HEK293T (cell line): ENCODE results near the gene ZDHHC4.

Experiments used
- CTCF ChIA-PET: fragments of 350-600 bp; formaldehyde crosslinking; extraction: SDS; loops from one replicate; lab custom pipeline; 2021; ENCODE audit warnings: antibody characterized with exemption, inconsistent platforms; lab: Yijun Ruan, JAX
- POLR2A ChIA-PET: fragments of 350-600 bp; formaldehyde crosslinking; extraction: SDS; loops from one replicate; lab custom pipeline; 2020; ENCODE audit warnings: antibody characterized with exemption, inconsistent platforms; lab: Yijun Ruan, JAX
- DNase-seq: peaks from one replicate; pipeline ENCODE4 v3.0.0; 2012; ENCODE audit warnings: mixed read lengths; ENCODE audit errors: extremely low spot score
- ARNT ChIP-seq: fragments of 450-650 bp; IDR thresholded peaks from 2 replicates; pipeline ENCODE4 v1.6.1; 2017; ENCODE audit warnings: mild to moderate bottlenecking
- BHLHE40 ChIP-seq: fragments of 450-650 bp; IDR thresholded peaks from 2 replicates; pipeline ENCODE4 v1.6.1; 2016; ENCODE audit warnings: mild to moderate bottlenecking, moderate library complexity, borderline replicate concordance
- CTBP1 ChIP-seq: fragments of 450-650 bp; IDR thresholded peaks from 2 replicates; pipeline ENCODE4 v1.6.1; 2016; ENCODE audit warnings: borderline replicate concordance
- ELF4 ChIP-seq: fragments of 450-650 bp; IDR thresholded peaks from 2 replicates; pipeline ENCODE4 v1.6.1; 2017; ENCODE audit warnings: antibody characterized with exemption
- FOXA1 ChIP-seq: fragments of 450-650 bp; IDR thresholded peaks from 2 replicates; pipeline ENCODE4 v1.6.1; 2016; ENCODE audit warnings: mild to moderate bottlenecking
- FOXK2 ChIP-seq: fragments of 450-650 bp; IDR thresholded peaks from 2 replicates; pipeline ENCODE4 v1.6.1; 2016; ENCODE audit warnings: mild to moderate bottlenecking
- FOXM1 ChIP-seq: fragments of 450-650 bp; IDR thresholded peaks from 2 replicates; pipeline ENCODE4 v1.6.1; 2017; ENCODE audit warnings: mild to moderate bottlenecking, borderline replicate concordance
- HDGF ChIP-seq: fragments of 450-650 bp; IDR thresholded peaks from 2 replicates; pipeline ENCODE4 v1.6.1; 2017; ENCODE audit warnings: antibody characterized with exemption, borderline replicate concordance
- L3MBTL2 ChIP-seq: fragments of 450-650 bp; conservative IDR thresholded peaks from 2 replicates; pipeline ENCODE4 v1.6.1; 2016; ENCODE audit warnings: mild to moderate bottlenecking
- LEF1 ChIP-seq: fragments of 450-650 bp; IDR thresholded peaks from 2 replicates; pipeline ENCODE4 v1.6.1; 2017; ENCODE audit warnings: mild to moderate bottlenecking, borderline replicate concordance
- NFRKB ChIP-seq: fragments of 450-650 bp; IDR thresholded peaks from 2 replicates; pipeline ENCODE4 v1.6.1; 2016; ENCODE audit warnings: mild to moderate bottlenecking, moderate library complexity
- SP1 ChIP-seq: fragments of 450-650 bp; IDR thresholded peaks from 2 replicates; pipeline ENCODE4 v1.6.1; 2017
- SUZ12 ChIP-seq: fragments of 450-650 bp; IDR thresholded peaks from 2 replicates; pipeline ENCODE4 v1.6.1; 2016; ENCODE audit warnings: mild to moderate bottlenecking
- TARDBP ChIP-seq: fragments of 450-650 bp; IDR thresholded peaks from 2 replicates; pipeline ENCODE4 v1.6.1; 2016
- ZNF384 ChIP-seq: fragments of 450-650 bp; IDR thresholded peaks from 2 replicates; pipeline ENCODE4 v1.6.1; 2016
- TF ChIP-seq, protein P1 (sequence below): fragments of 450-650 bp; IDR thresholded peaks from 2 replicates; pipeline ENCODE4 v1.6.1; 2016

The ZDHHC4 gene

DNA sequence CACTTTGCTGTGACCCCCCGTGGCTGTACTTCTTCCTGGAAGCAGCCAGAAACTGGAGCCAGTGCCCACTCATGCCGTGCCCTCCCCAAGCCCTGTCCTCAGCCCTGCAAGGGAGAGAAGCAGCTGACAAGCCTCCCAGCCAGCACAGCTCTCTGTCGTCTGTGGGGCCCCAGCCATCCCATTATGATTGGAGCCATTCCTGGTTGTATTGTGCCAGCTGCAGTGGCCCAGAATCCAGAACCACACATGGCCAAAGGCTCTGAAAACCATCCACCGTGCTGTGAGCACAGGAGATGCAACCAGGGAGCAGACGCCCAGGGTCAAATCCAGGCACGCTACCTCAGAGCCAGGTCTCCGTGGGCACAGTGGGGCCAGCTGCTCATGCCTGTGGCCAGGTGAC lies 44.7 kb upstream of the ZDHHC4 start:
- ChIA-PET CTCF (interaction anchor here (1.2 kb wide), 1 partner anchor 43 kb away, joined by 3 read pairs; no protein-coding TSS in a partner anchor), POLR2A (no interaction called here)
- TF ChIP-seq TARDBP (no peak), L3MBTL2 (no peak), BHLHE40 (no peak), HDGF (no peak), FOXA1 (no peak), SP1 (no peak), NFRKB (no peak), ZNF384 (no peak), CTBP1 (no peak), ELF4 (no peak), FOXM1 (no peak), ARNT (no peak), FOXK2 (no peak), SUZ12 (no peak)
- TF ChIP-seq, protein P1, sequence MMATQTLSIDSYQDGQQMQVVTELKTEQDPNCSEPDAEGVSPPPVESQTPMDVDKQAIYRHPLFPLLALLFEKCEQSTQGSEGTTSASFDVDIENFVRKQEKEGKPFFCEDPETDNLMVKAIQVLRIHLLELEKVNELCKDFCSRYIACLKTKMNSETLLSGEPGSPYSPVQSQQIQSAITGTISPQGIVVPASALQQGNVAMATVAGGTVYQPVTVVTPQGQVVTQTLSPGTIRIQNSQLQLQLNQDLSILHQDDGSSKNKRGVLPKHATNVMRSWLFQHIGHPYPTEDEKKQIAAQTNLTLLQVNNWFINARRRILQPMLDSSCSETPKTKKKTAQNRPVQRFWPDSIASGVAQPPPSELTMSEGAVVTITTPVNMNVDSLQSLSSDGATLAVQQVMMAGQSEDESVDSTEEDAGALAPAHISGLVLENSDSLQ = no peak
- DNase-seq = no peak

DNA sequence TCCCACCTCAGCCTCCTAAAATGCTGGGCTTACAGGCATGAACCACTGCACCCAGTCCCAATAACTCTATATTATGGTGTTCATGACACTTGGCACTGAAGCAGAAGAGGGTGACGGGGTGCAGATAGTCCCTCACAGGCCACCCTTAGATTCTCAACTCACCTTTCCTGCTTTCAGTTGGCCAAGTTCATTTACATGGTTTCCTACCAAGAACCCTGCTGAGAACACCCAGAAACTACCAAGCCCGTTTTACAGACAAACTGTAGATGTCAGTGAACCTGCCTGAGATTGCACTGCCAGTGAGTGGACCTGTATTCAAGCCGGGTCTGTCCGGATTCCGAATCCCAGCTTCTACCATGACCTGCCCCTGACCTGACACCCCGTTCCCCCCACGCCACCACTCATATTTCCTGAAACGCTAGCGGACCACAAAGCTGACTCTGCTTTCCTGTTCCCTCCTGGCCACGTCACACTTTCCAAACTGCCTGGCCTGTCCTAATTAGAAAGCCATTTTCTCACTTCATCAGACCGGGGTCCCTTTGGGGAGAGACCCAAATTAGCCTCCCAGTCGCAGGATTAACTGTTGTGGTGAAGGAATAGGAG lies 43.3 kb upstream of the ZDHHC4 start:
- TF ChIP-seq TARDBP (no peak), FOXM1 (no peak)
- POLR2A ChIA-PET = no interaction called here
- no peak for DNase-seq
- CTCF ChIA-PET = interaction anchor here (1.1 to 1.2 kb wide), 2 partner anchors 18 to 42 kb away, joined by 3 read pairs; no protein-coding TSS in a partner anchor

DNA sequence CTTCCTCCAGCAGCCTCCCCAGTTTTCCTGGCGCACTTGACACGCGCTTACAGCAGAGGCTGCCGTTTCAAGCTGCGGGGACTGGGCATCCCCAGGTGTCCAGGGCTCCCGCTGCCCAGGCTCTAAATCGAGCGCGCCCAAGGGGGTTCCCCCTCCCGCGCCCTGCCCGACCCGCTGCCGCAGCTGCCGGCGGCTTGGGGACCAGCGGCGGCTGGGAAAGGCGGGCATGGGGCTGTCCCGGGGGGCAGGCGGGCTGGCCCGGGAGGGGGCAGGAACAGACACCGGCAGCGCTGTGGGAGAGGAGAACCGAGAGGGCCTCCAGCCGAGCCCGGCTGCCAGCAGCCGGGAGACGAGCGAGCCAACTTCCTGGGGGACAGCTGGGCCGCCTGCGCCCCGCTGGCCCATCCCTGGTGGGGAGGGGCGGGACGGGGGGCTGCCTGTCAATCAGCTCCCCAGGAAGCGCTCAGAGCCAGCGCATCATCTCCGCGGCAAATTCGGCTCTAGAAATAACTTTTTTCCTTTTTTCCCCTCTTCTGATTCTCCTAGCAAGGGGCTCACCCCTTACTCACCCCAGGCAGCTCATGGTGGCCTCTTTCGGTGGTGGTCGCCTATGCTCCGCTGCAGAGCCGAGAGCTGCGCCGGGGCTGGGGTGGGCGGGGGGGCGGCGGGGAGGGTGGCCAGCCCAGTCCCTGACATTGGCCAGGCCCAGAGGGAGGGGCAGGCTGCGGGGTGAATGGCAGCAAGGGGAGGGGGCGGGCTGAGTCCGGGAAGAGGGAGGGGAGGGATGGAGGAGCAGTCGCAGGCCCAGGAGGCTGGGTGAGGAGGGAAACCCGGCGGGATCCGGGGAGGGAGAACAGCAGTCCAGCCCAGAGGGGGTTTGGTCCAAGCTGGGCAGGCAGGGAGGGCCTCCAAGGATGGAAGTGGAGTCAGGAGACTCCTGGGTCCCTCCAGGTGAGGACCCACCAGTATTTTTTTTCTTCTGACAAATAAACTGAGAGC lies 40.7 kb upstream of the ZDHHC4 start:
- POLR2A ChIA-PET = no interaction called here
- TF ChIP-seq CTBP1 (no peak), FOXA1 (no peak)
- no peak for DNase-seq
- CTCF ChIA-PET = no interaction called here

DNA sequence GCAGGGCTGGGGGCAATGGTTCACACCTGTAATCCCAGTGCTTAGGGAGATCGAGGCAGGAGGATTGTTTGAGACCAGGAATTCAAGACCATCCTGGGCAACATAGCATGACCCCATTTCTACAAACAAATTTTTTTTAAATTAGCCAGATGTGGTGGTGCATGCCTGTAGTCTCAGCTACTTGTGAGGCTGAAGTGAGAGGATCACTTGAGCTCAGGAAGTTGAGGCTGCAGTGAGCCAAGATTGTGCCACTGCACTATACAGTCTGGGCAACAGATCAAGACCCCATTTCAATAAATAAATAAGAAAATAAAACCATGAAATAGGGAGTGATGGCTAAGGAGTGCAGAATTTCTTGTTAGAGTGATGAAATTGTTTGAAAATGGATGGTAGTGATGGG lies 34.9 kb upstream of the ZDHHC4 start:
- no peak for TF ChIP-seq ZNF384
- TF ChIP-seq BHLHE40 = no peak
- no peak for TF ChIP-seq SUZ12
- TF ChIP-seq HDGF = no peak
- TF ChIP-seq L3MBTL2 = no peak
- TF ChIP-seq FOXM1 = no peak
- no peak for TF ChIP-seq CTBP1
- no peak for DNase-seq
- ChIA-PET POLR2A (no interaction called here), CTCF (no interaction called here)

DNA sequence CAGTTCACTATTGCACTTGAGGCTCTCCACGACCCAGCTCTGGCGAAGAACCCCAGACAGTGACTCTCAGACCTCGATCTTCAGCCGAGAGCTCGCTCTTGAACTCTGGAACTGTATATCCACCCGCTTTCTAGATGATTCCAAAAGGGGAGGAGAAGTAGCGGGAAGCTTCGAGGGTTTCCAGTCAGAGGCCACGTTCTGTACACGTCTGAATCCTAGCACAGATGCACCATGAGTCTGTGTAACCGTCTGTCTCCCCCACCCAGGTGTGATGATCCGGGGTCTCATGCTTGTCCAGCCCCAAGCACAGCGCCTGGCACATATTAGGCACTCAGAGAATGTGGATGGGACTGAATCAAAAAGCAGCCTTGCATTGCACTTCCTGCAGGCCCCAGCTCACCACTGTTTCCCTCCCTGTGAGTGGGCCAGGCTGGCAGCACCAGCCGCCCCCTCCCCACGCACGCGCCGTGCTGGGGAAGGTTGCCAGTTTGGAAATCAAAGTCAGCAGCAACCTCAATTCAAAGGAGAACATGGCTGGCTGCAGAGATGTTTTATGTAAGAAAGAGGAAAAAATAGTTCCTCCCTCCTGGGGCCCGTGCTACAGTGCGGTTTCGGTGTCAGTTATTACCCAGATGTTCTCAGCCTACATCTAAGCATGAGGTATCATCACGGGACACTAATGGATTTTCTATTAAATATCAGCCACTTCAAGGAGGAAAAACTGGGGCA lies 31.7 kb upstream of the ZDHHC4 start:
- TF ChIP-seq ARNT (no peak), FOXK2 (no peak), FOXM1 (no peak), TARDBP (no peak), LEF1 (no peak), NFRKB (no peak)
- ChIA-PET CTCF (interaction anchor here (1.2 to 1.5 kb wide), 2 partner anchors 14 to 16 kb away, joined by 3 to 5 read pairs; no protein-coding TSS in a partner anchor), POLR2A (interaction anchor here (1.3 kb wide), 1 partner anchor 15 kb away, joined by 4 read pairs; no protein-coding TSS in a partner anchor)

DNA sequence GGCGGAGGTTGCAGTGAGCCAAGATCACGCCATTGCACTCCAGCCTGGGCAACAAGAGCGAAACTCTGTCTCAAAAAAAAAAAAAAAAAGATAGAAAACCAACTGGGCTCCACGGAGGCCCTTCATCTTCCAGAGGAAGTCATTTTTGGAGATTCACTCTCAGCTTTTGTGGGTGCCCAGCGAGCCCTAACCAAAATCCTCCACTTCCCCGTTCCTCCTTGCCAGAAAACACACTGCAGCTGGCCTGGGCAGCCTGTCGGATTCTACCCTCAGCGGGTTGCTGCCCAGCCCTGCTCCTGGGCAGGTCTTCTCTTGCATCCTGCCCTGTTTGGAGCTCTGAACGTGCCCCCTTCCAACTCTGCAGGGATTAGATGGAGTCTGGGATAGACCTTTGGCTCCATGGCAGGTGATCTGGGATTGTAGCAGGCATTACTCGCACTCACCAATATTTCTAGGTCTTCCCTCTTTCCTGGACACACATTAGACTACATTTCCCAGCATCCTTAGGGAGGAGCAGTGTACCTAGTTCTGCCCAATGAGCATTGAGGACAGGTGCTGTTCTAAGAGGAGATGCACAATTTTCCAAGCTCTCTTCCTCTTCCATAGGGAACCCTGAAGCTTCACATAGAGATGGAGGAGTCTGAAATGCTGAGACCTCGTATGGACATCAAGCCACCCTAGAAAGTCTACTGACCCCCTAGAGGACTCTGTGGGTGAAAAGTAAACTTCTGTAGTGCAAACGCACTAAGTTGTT lies 30.6 kb upstream of the ZDHHC4 start:
- ChIA-PET POLR2A (no interaction called here), CTCF (no interaction called here)
- TF ChIP-seq FOXM1 = no peak
- TF ChIP-seq ZNF384 = no peak
- TF ChIP-seq, protein P1 = no peak
- TF ChIP-seq SP1 = no peak
- no peak for TF ChIP-seq FOXA1
- TF ChIP-seq HDGF = no peak
- no peak for TF ChIP-seq BHLHE40
- no peak for TF ChIP-seq ELF4
- TF ChIP-seq L3MBTL2 = no peak
- TF ChIP-seq ARNT = no peak
- TF ChIP-seq FOXK2 = no peak
- no peak for TF ChIP-seq NFRKB
- TF ChIP-seq CTBP1 = no peak
- no peak for TF ChIP-seq LEF1
- TF ChIP-seq TARDBP = no peak
- no peak for TF ChIP-seq SUZ12
- DNase-seq = peak; percentile 49

More for the DNA sequence above, 31.7 kb upstream of the ZDHHC4 start:
- no peak for DNase-seq
